OCI-LY7 (cell line): ENCODE measurements around the gene ACTR3.

Source experiments
- CTCF ChIP-seq: fragments of 200-600 bp; sonication (generic); conservative IDR thresholded peaks from 2 replicates; pipeline ENCODE4 v1.5.1; 2014; ENCODE audit warnings: mild to moderate bottlenecking, antibody characterized with exemption, low read length, moderate library complexity, mixed read lengths
- EZH2phosphoT487 ChIP-seq: fragments of 200-600 bp; sonication (generic); IDR thresholded peaks from 2 replicates; pipeline ENCODE4 v1.6.1; 2018; ENCODE audit warnings: low read depth, borderline replicate concordance, mild to moderate bottlenecking, mixed run types, antibody characterized with exemption, low read length, moderate library complexity, mixed read lengths

GRCh38 chr2:113872201-113872600 lies 17.7 kb upstream of the ACTR3 start:
- TF ChIP-seq CTCF (no peak), EZH2phosphoT487 (no peak)
